Testis (tissue), 3 donors: Measurements from ENCODE around the gene MOK. TPM values are rescaled to one million over a fixed set of nuclear protein-coding genes. Genes with fewer than 3 reads are reported as not detected.

ENCODE experiments used
- DNase-seq: peaks from one replicate; pipeline ENCODE4 v3.0.0-alpha.2; 2019
- H3K27ac ChIP-seq, 2 donors: fragments of 200-600 bp; sonication (generic); one replicate each; pipeline ENCODE4 v1.5.1; 2019
- H3K27me3 ChIP-seq: fragments of 200-600 bp; sonication (generic); one replicate; pipeline ENCODE4 v1.5.1; 2019
- H3K36me3 ChIP-seq: fragments of 200-600 bp; sonication (generic); one replicate; pipeline ENCODE4 v1.5.1; 2017; ENCODE audit warnings: low read depth; ENCODE audit errors: missing control alignments
- H3K4me1 ChIP-seq: fragments of 200-600 bp; sonication (generic); one replicate; pipeline ENCODE4 v1.5.1; 2019
- H3K4me3 ChIP-seq, 2 donors: fragments of 200-600 bp; sonication (generic); one replicate each; pipeline ENCODE4 v1.5.1; 2017 to 2019
- H3K9me3 ChIP-seq: fragments of 200-600 bp; sonication (generic); one replicate; pipeline ENCODE4 v1.5.1; 2017
- CTCF ChIP-seq, 3 experiments: fragments of 450-650 bp in 2 of 3; fragments of 200-600 bp in 1 of 3; sonication (generic) in 1 of 3; IDR thresholded peaks; one replicate each; pipeline ENCODE4 v1.5.1; 2016 to 2019; ENCODE audit warnings: antibody characterized with exemption in 3 of 3, mild to moderate bottlenecking in 2 of 3, moderate library complexity in 1 of 3
- POLR2A ChIP-seq: fragments of 450-650 bp; IDR thresholded peaks from one replicate; pipeline ENCODE4 v1.6.1; 2017; ENCODE audit warnings: antibody characterized with exemption, mild to moderate bottlenecking, moderate library complexity
- WGBS, 2 donors: methylation state at CpG; one replicate each; pipeline ENCODE4 v1.1.5; 2018; 5-methylcytosine and 5-hydroxymethylcytosine counted together
- intact Hi-C: fragments of 100-400 bp; cut with DNase I; formaldehyde crosslinking; loops from one replicate; pipeline ENCODE4 v1.15.1; 2023; ENCODE audit warnings: low total_unique reads
- polyA plus RNA-seq: library from polyadenylated mRNA; stranded (reverse); fragments of 350-450 nt; fragmentation: Illumina TruSeq; extraction: RNeasy Lipid Tissue Mini Kit (QIAGEN cat#74804); gene quantifications from one replicate; pipeline ENCODE4 v1.2.3, GENCODE V29; 2014; ENCODE audit warnings: low read depth, low replicate concordance; ENCODE audit not compliant: insufficient read depth
- total RNA-seq, 2 donors: library from RNA; depleted of rRNA; stranded (reverse); fragments of >200 nt; gene quantifications; one replicate each; pipeline ENCODE4 v1.2.3, GENCODE V29; 2016

Gene MOK
- total and polyA plus RNA-seq, 3 donors from 2014 or later = 157 to 188 (median 171) TPM

DNA sequence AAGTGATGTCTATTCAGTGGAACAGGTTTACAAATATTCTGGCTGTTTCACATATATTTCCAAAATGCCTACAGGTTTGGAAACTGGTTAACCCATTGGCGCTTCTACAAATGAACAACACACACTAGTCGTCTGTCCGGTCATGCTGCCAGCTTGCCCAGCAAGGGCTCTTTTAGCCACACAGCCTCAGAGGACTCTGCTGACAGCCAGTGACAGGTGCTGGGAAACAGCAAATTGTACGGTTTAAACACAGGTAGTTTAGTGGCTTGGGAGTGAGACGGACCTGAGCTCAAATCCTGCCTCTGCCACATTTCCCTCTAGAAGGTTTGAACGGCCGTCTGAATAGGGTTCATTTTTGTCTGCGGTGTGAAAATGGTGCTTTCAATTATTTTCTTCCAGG lies 53.8 kb downstream of the MOK start:
- Histone ChIP-seq H3K36me3 (no peaks in the 10 kb centered on the region), H3K27me3 (no peaks in the 10 kb centered on the region), H3K4me3 (no peak overlapping the region), H3K27ac (no peak overlapping the region), H3K4me1 (no peaks in the 10 kb centered on the region), H3K9me3 (no peaks in the 10 kb centered on the region)
- intact Hi-C loops = no loop called here
- 81 to 96% methylated on average over 5 to 8 of the region's 8 CpGs for WGBS, 2 donors
- TF ChIP-seq POLR2A (no peak), CTCF (IDR thresholded peaks at IDR 0.05) (no peak)
- DNase-seq = no peak

GRCh38 chr14:102250636-102251035 lies 54.3 kb downstream of the MOK start:
- TF ChIP-seq POLR2A (no peak), CTCF (IDR thresholded peaks at IDR 0.05) (no peak)
- intact Hi-C loops = no loop called here
- H3K4me1 ChIP-seq = no peaks in the 10 kb centered on the region
- H3K4me3 ChIP-seq = no peak overlapping the region
- WGBS, 2 donors = 93 to 94% methylated on average over 15 of the region's 15 CpGs
- no peak overlapping the region for H3K27ac ChIP-seq
- no peak for DNase-seq
- no peaks in the 10 kb centered on the region for H3K36me3 ChIP-seq
- H3K9me3 ChIP-seq = no peaks in the 10 kb centered on the region
- H3K27me3 ChIP-seq = no peaks in the 10 kb centered on the region

DNA sequence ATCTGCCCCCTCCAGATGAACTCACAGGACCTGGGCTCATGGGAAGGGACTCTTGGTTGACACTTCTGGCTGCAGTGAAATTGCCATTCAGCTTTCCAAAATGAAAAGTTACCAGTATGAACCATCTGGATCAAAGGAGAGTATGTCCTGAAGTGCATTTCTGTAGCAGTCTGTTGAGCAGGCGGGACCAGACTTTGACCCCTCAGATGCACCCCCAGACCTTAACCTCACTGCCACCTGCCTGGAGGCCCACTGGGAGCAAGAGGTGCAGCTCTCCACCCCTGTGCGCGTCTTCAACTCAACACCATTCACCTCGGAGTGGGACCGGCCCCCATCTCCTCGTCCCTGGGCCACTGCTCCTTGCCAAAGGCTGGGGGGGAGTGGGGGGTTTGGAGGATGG lies 55.0 kb downstream of the MOK start:
- no peak overlapping the region for H3K27ac ChIP-seq
- intact Hi-C loops = no loop called here
- H3K36me3 ChIP-seq = no peaks in the 10 kb centered on the region
- H3K9me3 ChIP-seq = no peaks in the 10 kb centered on the region
- H3K4me3 ChIP-seq = no peak overlapping the region
- no peak for DNase-seq
- H3K4me1 ChIP-seq = no peaks in the 10 kb centered on the region
- no peak for TF ChIP-seq POLR2A
- TF ChIP-seq CTCF (IDR thresholded peaks at IDR 0.05) = no peak
- no peaks in the 10 kb centered on the region for H3K27me3 ChIP-seq
- 94 to 96% methylated on average over 6 of the region's 6 CpGs for WGBS, 2 donors

DNA sequence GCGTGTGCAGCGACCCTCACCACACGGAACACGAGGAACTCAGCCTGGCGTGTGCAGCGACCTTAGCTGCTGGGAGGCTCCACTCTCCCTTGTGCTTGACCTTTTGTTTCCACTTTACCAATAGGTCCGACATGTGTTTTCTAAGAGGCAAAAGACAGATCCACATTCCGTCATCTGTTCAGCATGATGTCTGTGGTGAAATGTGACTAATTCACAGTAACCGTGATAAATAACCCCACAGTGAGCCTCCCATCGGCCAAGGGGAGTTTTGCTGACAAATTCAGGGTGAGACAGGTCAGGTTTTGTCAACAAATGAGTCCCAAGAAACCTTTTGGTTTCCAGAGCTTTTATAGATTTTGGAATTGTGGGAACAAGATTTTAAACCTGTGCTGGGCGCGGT lies 55.9 kb downstream of the MOK start:
- intact Hi-C loops = no loop called here
- H3K4me3 ChIP-seq = no peak overlapping the region
- H3K27ac ChIP-seq = no peak overlapping the region
- no peaks in the 10 kb centered on the region for H3K36me3 ChIP-seq
- TF ChIP-seq CTCF (IDR thresholded peaks at IDR 0.05) (no peak), POLR2A (no peak)
- no peaks in the 10 kb centered on the region for H3K27me3 ChIP-seq
- no peak for DNase-seq
- 90 to 91% methylated on average over 12 of the region's 12 CpGs for WGBS, 2 donors
- no peaks in the 10 kb centered on the region for H3K9me3 ChIP-seq
- H3K4me1 ChIP-seq = no peaks in the 10 kb centered on the region

DNA sequence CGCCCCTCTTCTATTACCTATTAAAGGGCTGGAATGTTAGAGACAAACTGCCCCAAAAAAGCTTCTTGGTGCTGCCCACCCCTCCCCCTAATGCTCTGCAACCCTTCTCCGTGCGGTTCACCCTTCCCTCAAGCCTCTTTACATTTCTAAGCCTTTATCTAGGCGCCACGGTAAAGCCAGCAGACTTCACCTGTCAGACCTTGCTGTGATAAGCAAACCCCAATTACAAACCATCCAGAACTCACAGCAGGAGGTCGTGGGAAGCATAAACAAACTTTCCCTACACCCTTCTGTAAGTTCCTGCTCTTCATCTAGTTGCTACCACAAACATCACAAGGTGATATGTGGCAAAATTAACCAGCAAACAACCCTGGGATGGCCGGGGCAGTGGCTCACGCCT lies 56.8 kb downstream of the MOK start:
- intact Hi-C loops = no loop called here
- no peaks in the 10 kb centered on the region for H3K27me3 ChIP-seq
- no peak for DNase-seq
- no peaks in the 10 kb centered on the region for H3K9me3 ChIP-seq
- no peak overlapping the region for H3K4me3 ChIP-seq
- H3K4me1 ChIP-seq = no peaks in the 10 kb centered on the region
- H3K27ac ChIP-seq = no peak overlapping the region
- no peak for TF ChIP-seq CTCF (IDR thresholded peaks at IDR 0.05)
- TF ChIP-seq POLR2A = no peak
- no peaks in the 10 kb centered on the region for H3K36me3 ChIP-seq
- WGBS, 2 donors = 88 to 91% methylated on average over 8 of the region's 8 CpGs
